Activated gamma-delta T cell (primary cell): ENCODE results near the gene SLC9A9.
"Not testable (repeated sequence)": the region's sequence is repeated elsewhere in the genome, so short reads cannot be mapped to it uniquely, and the experiment has no call there.

ENCODE experiments used
- DNase-seq: peaks from one replicate; lab custom pipeline; 2025; lab: John Stamatoyannopoulos, UW

SLC9A9 gene

GRCh38 chr3:143450632-143451031 lies 397.6 kb downstream of the SLC9A9 start:
- no peak for DNase-seq

- DNase-seq = no peak
These were observed 400.8 kb downstream of the SLC9A9 start for GRCh38 chr3:143447491-143447890.

DNA sequence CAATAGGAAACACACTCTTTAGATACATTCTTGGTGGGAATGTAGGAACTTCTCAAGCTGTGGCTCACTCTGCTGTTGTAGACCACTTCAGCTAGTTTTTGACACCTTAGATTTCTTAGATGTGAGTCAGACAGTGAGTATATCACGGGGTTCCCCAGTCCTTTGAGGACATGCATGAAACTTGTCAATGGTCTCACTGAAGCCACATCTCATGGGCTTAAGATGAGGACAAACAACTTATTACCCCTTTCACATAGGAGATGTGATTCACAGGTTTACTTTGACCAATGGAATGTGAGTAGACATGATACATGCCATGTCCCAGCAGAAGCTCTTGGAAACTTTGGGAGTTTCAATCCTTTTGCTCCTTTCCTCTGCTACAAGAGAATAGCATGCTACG lies 403.1 kb downstream of the SLC9A9 start:
- DNase-seq = no peak

GRCh38 chr3:143443851-143444331 lies 404.4 kb downstream of the SLC9A9 start:
- DNase-seq = no peak

DNA sequence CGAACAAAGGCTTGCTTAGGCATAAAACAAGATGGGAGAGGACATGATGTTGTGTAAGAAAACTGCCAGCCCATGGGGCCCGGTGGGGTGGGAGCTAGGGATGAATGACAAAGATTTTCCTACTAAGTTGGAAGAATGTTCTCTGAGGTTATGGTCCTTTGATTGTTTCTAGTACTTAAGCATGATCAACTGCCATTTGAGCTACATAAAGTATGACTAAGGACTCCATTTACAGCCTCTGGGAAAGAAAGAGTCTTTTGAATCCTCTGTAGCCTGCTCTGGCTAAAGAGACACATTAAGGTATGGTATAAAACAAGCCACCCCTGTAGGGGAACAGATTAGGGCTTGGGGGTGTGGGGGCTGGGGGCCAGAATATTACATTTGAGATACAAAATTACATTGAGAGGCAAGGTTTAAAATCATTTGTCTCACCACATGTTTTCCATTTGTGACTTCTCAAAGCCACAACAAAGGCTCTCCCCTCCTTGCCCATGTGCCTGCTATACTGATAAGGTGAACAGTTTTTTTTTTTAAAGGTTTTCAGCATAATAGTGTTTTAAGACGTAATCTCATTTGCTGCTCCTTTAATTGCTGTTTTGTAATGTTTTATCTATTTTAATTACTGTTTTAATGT lies 405.3 kb downstream of the SLC9A9 start:
- DNase-seq = no peak

DNA sequence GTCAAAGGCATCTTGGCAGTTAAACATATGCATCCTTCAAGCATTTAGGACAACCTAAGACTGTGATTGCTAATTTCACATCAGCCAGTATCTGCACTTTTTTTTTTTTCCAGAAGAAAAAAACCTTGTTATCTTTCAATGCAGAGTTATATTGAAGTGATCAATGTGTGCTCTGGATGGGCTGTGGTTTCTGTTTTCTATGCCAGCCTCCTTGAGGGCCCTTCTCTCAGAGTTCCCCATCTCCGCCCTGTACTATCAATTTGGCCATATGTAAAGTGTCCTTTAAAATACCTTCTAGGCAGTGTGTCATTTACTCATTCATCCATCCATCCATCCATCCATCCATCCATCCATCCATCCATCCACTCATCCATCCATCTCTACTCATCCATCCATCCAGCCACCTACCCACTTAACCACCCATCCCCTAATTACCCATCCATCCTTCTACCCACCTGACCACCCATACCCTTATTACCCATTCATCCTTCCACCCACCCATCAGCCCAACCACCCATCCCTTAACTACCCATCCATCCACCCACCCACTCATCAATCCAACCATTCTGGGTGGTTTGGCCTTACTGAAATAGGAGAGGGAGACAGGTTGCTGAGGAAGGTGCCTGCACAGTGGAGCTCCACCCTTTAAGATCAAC lies 406.6 kb downstream of the SLC9A9 start:
- no peak for DNase-seq

DNA sequence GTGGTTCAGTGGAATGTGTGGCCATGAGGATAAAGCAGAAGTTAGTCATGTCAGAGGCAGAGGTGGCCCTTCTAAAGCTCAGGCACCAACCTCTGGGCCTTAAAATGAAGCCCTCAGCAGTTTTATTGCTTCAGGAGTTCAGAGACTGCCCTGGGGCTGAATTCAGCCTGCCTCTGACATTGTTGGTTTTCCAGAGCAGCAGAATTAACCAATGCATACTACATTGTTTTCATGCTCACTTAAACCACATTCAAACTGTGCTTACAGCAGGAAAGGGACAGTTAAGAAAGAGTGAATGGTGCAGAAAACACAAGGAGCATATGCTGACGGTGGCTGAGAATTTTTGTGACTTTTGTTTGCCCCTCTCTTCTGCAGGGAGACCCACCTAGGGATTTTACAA lies 408.5 kb downstream of the SLC9A9 start:
- DNase-seq = no peak

GRCh38 chr3:143437405-143437804 lies 410.9 kb downstream of the SLC9A9 start:
- no peak for DNase-seq

DNA sequence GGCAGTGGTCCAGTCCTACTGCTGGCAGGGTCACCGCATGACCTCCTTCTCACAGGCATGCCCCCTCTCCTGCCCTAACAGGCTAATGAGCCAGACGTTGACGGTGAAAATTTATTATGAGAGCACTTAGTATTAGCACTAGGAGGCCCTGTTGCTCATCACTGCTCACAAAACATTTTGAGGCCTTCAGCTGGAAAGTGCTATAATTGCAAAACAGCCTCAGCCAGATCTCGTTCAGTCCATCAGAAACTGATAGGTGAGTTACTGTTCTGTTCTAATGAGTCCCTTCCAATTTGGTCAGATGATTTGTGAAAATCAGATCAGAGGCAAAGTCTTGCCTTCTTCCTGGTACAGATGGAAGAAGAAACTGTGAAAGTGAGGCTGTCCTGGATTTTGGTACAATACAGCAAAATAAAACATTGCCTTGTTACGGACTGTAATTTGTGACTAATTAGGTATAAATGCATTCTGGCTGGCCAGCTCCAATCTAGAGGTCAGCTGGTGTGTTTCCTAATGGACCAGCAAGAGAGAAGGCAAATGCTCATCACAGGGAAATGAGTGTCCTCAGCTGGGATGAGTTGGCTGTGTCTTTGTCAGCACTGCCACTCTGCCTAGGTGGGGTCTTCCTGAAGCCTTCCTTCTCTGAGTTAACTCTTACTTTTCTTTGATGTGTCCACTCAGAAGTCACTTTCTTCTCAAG lies 411.9 kb downstream of the SLC9A9 start:
- DNase-seq = no peak

DNA sequence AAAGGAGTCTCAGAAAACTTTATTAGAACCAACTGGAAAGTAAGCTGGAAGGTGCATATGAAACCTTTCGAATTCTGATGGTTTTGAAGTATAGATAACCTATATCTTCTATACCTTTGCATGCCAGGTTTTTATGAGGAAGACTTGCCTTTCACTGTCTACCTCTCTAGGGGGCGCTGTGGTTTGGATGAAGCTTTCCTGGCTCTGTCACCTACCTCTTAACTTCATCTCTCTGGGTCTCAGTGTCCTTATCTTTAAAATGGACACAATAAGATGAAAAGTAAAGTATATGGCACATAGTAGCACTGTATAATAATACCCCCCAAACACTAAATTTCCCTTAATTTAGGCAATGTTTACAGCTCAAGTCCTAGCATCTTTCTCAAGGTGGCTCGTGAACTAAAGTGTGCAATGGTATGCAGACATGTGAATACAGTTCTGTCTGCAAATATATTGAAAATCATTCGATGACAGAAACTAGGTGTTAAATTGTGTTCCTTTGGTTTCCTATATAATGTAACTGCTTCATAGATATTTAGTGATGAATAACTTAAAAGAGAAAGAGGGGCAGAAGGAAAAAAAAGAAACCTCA lies 414.4 kb downstream of the SLC9A9 start:
- DNase-seq = no peak

DNA sequence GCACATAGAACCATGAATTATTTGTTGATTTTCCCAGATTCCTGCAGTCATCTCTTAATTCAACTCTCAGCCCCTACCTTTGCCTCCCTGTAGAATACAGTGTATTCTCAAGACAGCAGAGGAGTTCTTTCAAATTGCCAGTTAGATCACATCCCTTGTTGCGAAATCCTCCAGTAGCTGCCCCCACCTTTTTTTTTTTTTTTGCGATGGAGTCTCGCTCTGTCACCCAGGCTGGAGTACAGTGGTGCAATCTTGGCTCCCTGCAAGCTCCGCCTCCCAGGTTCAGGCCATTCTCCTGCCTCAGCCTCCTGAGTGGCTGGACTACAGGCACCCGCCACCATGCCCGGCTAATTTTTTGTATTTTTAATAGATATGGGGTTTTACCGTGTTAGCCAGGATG lies 417.0 kb downstream of the SLC9A9 start:
- DNase-seq = not testable (repeated sequence)

GRCh38 chr3:143430568-143430967 lies 417.7 kb downstream of the SLC9A9 start:
- DNase-seq = no peak

GRCh38 chr3:143429628-143430514 lies 418.4 kb downstream of the SLC9A9 start:
- no peak for DNase-seq

GRCh38 chr3:143428294-143428693 lies 420.0 kb downstream of the SLC9A9 start:
- no peak for DNase-seq

DNA sequence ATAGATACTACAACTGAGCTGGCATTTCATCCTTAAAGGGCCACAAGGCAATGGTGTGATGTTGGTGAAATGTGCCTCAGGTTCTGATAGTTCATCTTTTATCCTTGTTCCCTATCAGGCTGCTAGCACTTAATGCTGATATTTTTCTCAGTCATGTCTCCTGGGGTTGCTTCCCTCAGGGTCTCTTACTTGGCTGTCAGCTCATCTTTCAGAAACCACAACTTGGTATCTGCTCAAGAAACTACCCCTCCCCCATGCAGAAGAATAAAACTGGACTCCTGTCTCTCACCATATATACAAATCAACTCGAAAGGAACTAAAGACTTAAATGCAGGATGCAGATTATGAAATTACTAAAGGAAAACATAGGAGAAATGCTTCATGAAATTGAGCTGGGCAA lies 420.6 kb downstream of the SLC9A9 start:
- DNase-seq = no peak

- DNase-seq = no peak
These were observed 423.4 kb downstream of the SLC9A9 start for GRCh38 chr3:143424874-143425273.

DNA sequence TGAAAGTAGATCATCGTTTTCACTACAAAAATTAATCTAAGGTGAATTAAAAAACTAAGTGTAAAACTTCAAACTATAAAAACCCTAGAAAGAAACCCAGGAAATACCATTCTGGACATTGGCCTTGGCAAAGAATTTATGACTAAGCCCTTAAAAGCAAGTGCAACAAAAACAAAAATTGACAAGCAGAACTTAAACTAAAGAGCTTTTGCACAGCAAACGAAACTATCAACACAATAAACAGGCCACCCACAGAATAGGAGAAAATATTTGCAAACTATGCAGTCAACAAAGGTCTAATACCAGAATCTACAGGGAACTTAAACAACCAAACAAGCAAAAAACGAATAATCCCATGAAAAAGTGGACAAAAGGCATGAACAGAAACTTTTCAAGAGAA lies 426.7 kb downstream of the SLC9A9 start:
- no peak for DNase-seq

DNA sequence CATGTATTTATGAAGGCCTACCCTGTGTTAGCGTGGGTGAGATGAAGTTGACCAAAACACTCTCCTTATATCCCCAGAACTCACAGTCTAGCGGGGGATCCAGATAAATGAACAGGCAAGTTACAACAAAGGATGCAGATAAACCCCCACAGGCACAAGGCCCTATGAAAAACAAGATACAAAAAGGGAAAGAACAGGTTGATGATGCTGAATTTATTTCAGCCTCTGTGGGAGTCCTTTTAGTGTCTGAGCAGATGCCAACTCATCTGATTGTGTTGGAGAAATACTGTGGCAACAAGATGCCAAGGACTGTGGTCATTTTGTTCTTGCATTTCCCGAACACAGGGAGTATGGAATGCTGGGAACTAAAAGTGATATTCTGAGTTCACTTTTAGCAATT lies 428.7 kb downstream of the SLC9A9 start:
- no peak for DNase-seq

GRCh38 chr3:143418391-143418790 lies 429.9 kb downstream of the SLC9A9 start:
- no peak for DNase-seq

DNA sequence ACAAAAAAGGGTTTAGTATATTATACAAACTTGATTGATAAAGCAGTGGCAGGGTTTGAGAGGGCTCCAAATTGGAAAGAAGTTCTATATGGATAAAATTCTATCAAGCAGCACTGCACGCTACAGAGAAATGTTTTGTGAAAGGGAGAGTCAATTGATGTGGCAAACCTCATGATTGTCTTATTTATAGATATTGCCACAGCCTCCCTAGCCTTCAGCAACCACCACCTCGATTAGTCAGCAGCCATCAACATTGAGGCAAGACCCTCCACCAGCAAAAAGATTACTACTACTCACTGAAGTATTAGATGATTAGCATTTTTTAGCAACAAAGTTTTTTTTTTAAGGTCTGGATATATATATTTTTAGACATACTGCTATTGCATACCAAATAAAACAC lies 432.0 kb downstream of the SLC9A9 start:
- DNase-seq = no peak

GRCh38 chr3:143414571-143415253 lies 433.6 kb downstream of the SLC9A9 start:
- no peak for DNase-seq
